Pancreas (tissue), 10 donors: ENCODE measurements around the gene NELFCD. TPM values are rescaled to one million over a fixed set of nuclear protein-coding genes. Genes with fewer than 3 reads are reported as not detected.

ENCODE experiments used
- ATAC-seq, 4 donors: fragments of 200-7000 bp; cut with Tn5 transposase; one replicate each; pipeline versions ENCODE4 v1.8.0 to v1.9.1; 2020; ENCODE audit warnings: mild to moderate bottlenecking in 4 of 4, moderate library complexity in 4 of 4
- DNase-seq, 6 donors: peaks; one replicate each; pipeline ENCODE4 v3.0.0-alpha.2; 2020
- FAIRE-seq: peaks from 2 replicates; lab custom pipeline; 2012; peaks lifted over from hg19 to GRCh38; lab: Jason Lieb, UNC
- H3K27ac ChIP-seq, 4 donors: fragments of 200-600 bp; sonication (generic); 1 replicate in 3 of 4; 2 replicates in 1 of 4; pipeline versions ENCODE4 v1.5.0 to v1.8.0; 2020
- H3K27me3 ChIP-seq, 4 donors: fragments of 200-600 bp; one replicate each; pipeline ENCODE4 v1.8.0; 2021
- H3K36me3 ChIP-seq, 3 donors: fragments of 200-600 bp; sonication (generic) in 1 of 3; one replicate each; pipeline versions ENCODE4 v1.5.0 to v1.8.0; 2020 to 2021
- H3K4me1 ChIP-seq, 3 donors: fragments of 200-600 bp; one replicate each; pipeline ENCODE4 v1.8.0; 2021
- H3K4me3 ChIP-seq, 4 donors: fragments of 200-600 bp; sonication (generic) in 2 of 4; one replicate each; pipeline versions ENCODE4 v1.5.0 to v1.8.0; 2020 to 2021
- H3K9me3 ChIP-seq, 4 donors: fragments of 200-600 bp; one replicate each; pipeline ENCODE4 v1.8.0; 2021
- CTCF ChIP-seq, 4 donors: fragments of 200-600 bp; sonication (generic) in 3 of 4; IDR thresholded peaks; one replicate each; pipeline versions ENCODE4 v1.5.0 to v1.8.0; 2021; ENCODE audit warnings: antibody characterized with exemption in 4 of 4
- WGBS, 2 donors: extraction: QIAGEN DNeasy Blood & Tissue Kit; methylation state at CpG; one replicate each; pipeline ENCODE4 v1.1.7; 2013; 5-methylcytosine and 5-hydroxymethylcytosine counted together
- intact Hi-C, 3 donors: fragments of 100-400 bp; cut with DNase I; formaldehyde crosslinking; loops; one replicate each; pipeline versions ENCODE4 v1.11.1 to v1.14.2; 2022
- polyA plus RNA-seq, 2 donors: library from polyadenylated mRNA; stranded (reverse); fragments of 200-250 nt; gene quantifications; one replicate each; pipeline ENCODE4 v1.2.3, GENCODE V29; 2013
- total RNA-seq, 6 donors: library from RNA; stranded (reverse); fragmentation: NEBNext Ultra II Directional in 4 of 6; extraction: Animal tissue kit (Norgen Biotek cat#: 25700) in 4 of 6; gene quantifications; one replicate each; pipeline versions ENCODE4 v1.2.1 to v1.2.4, GENCODE V29; 2021 to 2023
- donor health status: healthy with polysubstance abuse.
- donor health status: DM: no; HTN: no; CAD: no; lungs with moderate emphysema.
- donor health status: DM: no; HTN: no; CAD: no.
- donor health status: control.
- donor health status: control.
- donor health status: Bipolar disorder and iron deficiency.
- donor health status: DM: yes; HTN: yes; CAD: no.
- donor health status: DM: no; HTN: no; CAD: no.
- donor health status: DM: no; HTN: no; CAD: no.
- donor health status: DM: yes; HTN: yes; CAD: no.

The NELFCD gene
- total and polyA plus RNA-seq, 8 donors, result 17.3 to 66.4 (median 29.4) TPM

- intact Hi-C loops, result no loop called here
- ATAC-seq, result peak in 2 of 4 donors; percentile 22 to 44
- Histone ChIP-seq H3K27ac (peak overlapping the region in 1 of 4 donors; percentile 12), H3K27me3 (no peaks in the 10 kb centered on the region), H3K36me3 (no peaks in the 10 kb centered on the region), H3K4me1 (no peaks in the 10 kb centered on the region), H3K4me3 (no peak overlapping the region), H3K9me3 (no peaks in the 10 kb centered on the region)
- DNase-seq, result no peak
- 17 to 24% methylated on average over 4 of the region's 4 CpGs for WGBS, 2 donors
- FAIRE-seq, result no peak
- no peak for TF ChIP-seq CTCF (IDR thresholded peaks at IDR 0.05)
Observed at GRCh38 chr20:59016795-59017492, 35.9 kb downstream of the NELFCD start.

GRCh38 chr20:59017493-59018231, 36.6 kb downstream of the NELFCD start:
- DNase-seq, result peak in 2 of 6 donors; percentile 12 to 51

GRCh38 chr20:59018817-59019216, 37.8 kb downstream of the NELFCD start:
- Histone ChIP-seq H3K4me3 (no peak overlapping the region), H3K27me3 (no peaks in the 10 kb centered on the region), H3K27ac (no peak overlapping the region), H3K4me1 (no peaks in the 10 kb centered on the region), H3K9me3 (no peaks in the 10 kb centered on the region), H3K36me3 (no peaks in the 10 kb centered on the region)
- no peak for TF ChIP-seq CTCF (IDR thresholded peaks at IDR 0.05)
- FAIRE-seq (no peak), ATAC-seq (no peak), DNase-seq (peak in 2 of 6 donors; percentile 21 to 55)
- intact Hi-C loops, result no loop called here
- 94% methylated on average over 8 to 10 of the region's 10 CpGs for whole genome bisulfite sequencing, 2 donors

More at GRCh38 chr20:59017493-59018231, 36.6 kb downstream of the NELFCD start:
- Histone ChIP-seq H3K4me3 (no peak overlapping the region), H3K27me3 (no peaks in the 10 kb centered on the region), H3K36me3 (no peaks in the 10 kb centered on the region), H3K9me3 (no peaks in the 10 kb centered on the region), H3K4me1 (no peaks in the 10 kb centered on the region), H3K27ac (no peak overlapping the region)
- intact Hi-C loops, result no loop called here
- ATAC-seq (no peak), FAIRE-seq (no peak)
- no peak for TF ChIP-seq CTCF (IDR thresholded peaks at IDR 0.05)
- whole genome bisulfite sequencing, 2 donors, result 90 to 93% methylated on average over 14 to 16 of the region's 16 CpGs

- H3K27me3 ChIP-seq, result no peaks in the 10 kb centered on the region
- TF ChIP-seq CTCF (IDR thresholded peaks at IDR 0.05), result no peak
- no peak within 1 kb of the TSS for H3K4me3 ChIP-seq
- H3K27ac ChIP-seq, result no peak within 1 kb of the TSS
- ATAC-seq, result no peak
- no peak for FAIRE-seq
- 96% methylated on average over 5 of the region's 5 CpGs for WGBS, 2 donors
- no peaks in the 10 kb centered on the region for H3K36me3 ChIP-seq
- H3K4me1 ChIP-seq, result no peaks in the 10 kb centered on the region
- intact Hi-C loops, result no loop called here
- no peaks in the 10 kb centered on the region for H3K9me3 ChIP-seq
- no peak for DNase-seq
Observed at GRCh38 chr20:59019217-59019616, 38.2 kb downstream of the NELFCD start, which contains the start of gene TUBB1. TUBB1 (plus strand) TSS chr20:59019429; CDS start chr20:59019523, 94 bp downstream.
